GM18526 (cell line): Measurements from ENCODE around the gene ORC5.

ENCODE experiments used
- POLR2A ChIP-seq: IDR thresholded peaks from 3 replicates; pipeline ENCODE4 v1.6.1; 2011; ENCODE audit not compliant: insufficient read length; ENCODE audit errors: extremely low read depth

Gene ORC5

GRCh38 chr7:104106108-104106905 is 101.5 kb downstream of the ORC5 start:
- no peak for TF ChIP-seq POLR2A

GRCh38 chr7:104098890-104099289 is 108.9 kb downstream of the ORC5 start:
- no peak for TF ChIP-seq POLR2A

DNA sequence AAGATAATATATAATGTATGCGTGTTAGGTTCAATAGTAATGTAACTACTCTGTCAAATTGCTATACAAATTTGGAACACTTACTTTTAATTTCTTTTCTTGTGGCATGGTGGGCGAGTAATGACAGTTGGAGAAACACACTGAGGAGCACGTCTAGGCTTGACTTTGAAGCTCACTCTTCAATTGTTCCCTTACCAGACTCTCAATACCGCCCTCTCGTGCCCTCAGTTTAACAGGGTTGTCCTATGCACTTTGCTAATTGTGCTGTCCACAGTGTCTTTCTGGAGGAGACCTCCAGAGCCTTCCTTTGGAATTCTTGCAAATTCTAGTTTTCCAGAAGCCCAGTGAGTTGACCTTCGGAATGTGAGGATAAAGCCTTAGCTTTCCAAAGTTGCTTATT is 111.1 kb downstream of the ORC5 start:
- no peak for TF ChIP-seq POLR2A

DNA sequence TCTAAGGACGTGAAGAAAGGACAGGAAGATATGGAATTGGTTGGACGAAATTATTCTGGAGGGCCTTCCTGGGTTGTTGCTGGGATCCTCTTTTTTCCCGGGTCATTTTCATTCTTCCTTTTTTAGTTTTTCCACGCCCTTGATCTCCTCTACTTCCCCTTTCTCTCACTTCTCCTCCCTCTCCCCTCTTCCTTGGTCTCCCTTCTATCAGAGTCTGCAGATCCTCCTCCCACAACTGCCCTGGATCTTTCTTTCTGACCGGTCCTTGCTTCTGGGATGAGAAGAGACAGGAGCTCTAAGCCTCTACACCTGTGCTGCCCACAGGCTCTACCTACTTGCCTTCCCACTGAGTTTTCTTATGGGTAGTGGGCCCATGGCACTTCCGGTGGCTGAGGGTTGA is 114.7 kb downstream of the ORC5 start:
- TF ChIP-seq POLR2A = no peak

- TF ChIP-seq POLR2A = no peak
Measured at GRCh38 chr7:104091242-104091641, 116.6 kb downstream of the ORC5 start.

- no peak for TF ChIP-seq POLR2A
Measured at GRCh38 chr7:104089612-104090011, 118.2 kb downstream of the ORC5 start.

- TF ChIP-seq POLR2A = no peak
Measured at GRCh38 chr7:104089061-104089460, 118.8 kb downstream of the ORC5 start.
